Neural crest cell (in vitro differentiated cells): ENCODE data around the gene NDRG2. TPM values are rescaled to one million over a fixed set of nuclear protein-coding genes. Genes with fewer than 3 reads are reported as not detected.
"Not testable (repeated sequence)": the region's sequence is repeated elsewhere in the genome, so short reads cannot be mapped to it uniquely, and the experiment has no call there.

Source experiments
- DNase-seq: peaks from one replicate; pipeline ENCODE4 v3.0.0; 2021; ENCODE audit warnings: low read depth, mixed read lengths, low spot score
- H3K27ac Mint-ChIP-seq: one replicate; pipeline ENCODE4 v1.8.0; 2021; ENCODE audit warnings: mild to moderate bottlenecking, mixed read lengths; ENCODE audit not compliant: unreplicated experiment
- H3K27me3 Mint-ChIP-seq: 2 replicates; pipeline ENCODE4 v1.8.0; 2021; ENCODE audit warnings: low read depth, mild to moderate bottlenecking, mixed read lengths
- H3K36me3 Mint-ChIP-seq: 2 replicates; pipeline ENCODE4 v1.8.0; 2021; ENCODE audit warnings: low read depth, mild to moderate bottlenecking, mixed read lengths
- H3K4me1 Mint-ChIP-seq: 2 replicates; pipeline ENCODE4 v1.8.0; 2021; ENCODE audit warnings: mixed read lengths
- H3K4me3 Mint-ChIP-seq: one replicate; pipeline ENCODE4 v1.8.0; 2021; ENCODE audit warnings: mild to moderate bottlenecking, mixed read lengths
- H3K9me3 Mint-ChIP-seq: 2 replicates; pipeline ENCODE4 v1.8.0; 2021; ENCODE audit warnings: mixed read lengths
- total RNA-seq: library from RNA; stranded (reverse); gene quantifications from 2 replicates; pipeline ENCODE4 v1.2.1, GENCODE V29; 2021
- TF ChIP-seq, protein P1 (sequence below): fragments of 200-600 bp; sonication (generic); conservative IDR thresholded peaks from 2 replicates; pipeline ENCODE4 v1.5.0; 2021; ENCODE audit warnings: antibody characterized with exemption, mild to moderate bottlenecking

The NDRG2 gene
- total RNA-seq, 1 donor from 2014 or later = 17.4 TPM

DNA sequence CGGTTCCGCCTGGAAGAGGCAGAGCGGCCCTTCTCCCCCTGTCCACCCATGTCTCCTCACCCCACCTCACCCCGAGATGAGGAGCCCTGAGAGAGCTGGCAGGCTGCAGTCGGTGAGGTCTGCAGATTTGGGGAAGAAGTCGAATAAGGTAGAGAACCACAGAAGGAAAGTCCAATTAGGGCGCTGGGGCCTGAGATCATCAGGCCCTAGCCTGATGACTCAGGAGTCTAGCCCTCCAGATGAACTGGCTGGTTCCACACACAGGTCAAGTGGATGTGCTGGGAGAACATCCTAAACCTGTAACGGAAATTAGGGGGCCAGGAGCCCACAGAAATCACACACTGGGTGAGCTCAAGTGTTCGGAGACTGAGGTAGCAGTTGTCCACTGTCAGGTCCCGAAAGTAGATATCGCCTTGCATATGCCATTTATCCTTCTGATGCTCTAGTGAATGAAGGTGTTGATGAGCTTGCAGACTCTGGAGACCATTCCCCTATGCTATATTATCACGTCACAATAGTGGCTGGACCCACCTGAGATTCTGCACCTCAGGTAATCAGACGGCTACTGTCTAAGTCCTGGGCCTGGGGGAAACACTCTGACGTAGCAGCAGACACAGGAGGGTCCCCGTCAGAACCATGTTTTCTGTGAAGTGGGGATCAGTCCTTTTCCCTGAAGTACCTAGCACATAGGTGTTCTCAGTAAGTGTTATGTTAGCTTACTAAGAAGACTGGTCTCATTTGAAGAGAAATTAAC lies 36.0 kb downstream of the NDRG2 start:
- TF ChIP-seq, protein P1, sequence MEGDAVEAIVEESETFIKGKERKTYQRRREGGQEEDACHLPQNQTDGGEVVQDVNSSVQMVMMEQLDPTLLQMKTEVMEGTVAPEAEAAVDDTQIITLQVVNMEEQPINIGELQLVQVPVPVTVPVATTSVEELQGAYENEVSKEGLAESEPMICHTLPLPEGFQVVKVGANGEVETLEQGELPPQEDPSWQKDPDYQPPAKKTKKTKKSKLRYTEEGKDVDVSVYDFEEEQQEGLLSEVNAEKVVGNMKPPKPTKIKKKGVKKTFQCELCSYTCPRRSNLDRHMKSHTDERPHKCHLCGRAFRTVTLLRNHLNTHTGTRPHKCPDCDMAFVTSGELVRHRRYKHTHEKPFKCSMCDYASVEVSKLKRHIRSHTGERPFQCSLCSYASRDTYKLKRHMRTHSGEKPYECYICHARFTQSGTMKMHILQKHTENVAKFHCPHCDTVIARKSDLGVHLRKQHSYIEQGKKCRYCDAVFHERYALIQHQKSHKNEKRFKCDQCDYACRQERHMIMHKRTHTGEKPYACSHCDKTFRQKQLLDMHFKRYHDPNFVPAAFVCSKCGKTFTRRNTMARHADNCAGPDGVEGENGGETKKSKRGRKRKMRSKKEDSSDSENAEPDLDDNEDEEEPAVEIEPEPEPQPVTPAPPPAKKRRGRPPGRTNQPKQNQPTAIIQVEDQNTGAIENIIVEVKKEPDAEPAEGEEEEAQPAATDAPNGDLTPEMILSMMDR = no peak
- Mint-ChIP-seq H3K36me3 (peaks cover 6% of the 10 kb centered on the region), H3K4me1 (peaks cover 26% of the 10 kb centered on the region), H3K27ac (no peak overlapping the region), H3K27me3 (peaks cover 16% of the 10 kb centered on the region), H3K4me3 (peak overlapping the region; percentile 75), H3K9me3 (no peaks in the 10 kb centered on the region)
- no peak for DNase-seq

DNA sequence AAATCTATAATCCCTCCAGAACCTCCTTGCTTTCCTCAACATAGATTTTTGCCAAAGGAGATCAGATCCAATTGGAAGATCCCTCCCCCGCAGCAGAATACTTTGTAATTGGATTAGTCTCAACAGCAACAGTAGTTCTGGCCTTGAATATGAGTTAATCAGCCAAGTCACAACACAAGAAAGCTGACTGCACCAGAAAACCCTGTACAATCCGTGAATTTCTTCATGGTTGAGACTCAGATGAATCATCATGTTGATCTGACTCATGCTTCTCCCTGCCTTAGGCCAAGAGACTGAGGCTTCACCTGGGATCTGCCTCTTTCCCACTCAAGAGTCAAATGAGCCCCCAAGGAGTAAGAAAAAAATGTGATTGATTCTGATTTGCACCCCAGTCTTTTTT lies 38.0 kb downstream of the NDRG2 start:
- Mint-ChIP-seq H3K4me3 (no peak overlapping the region), H3K4me1 (peaks cover 23% of the 10 kb centered on the region), H3K27me3 (peaks cover 28% of the 10 kb centered on the region), H3K9me3 (no peaks in the 10 kb centered on the region), H3K27ac (no peak overlapping the region), H3K36me3 (peaks cover 2% of the 10 kb centered on the region)
- DNase-seq = no peak
- TF ChIP-seq, protein P1 = no peak

DNA sequence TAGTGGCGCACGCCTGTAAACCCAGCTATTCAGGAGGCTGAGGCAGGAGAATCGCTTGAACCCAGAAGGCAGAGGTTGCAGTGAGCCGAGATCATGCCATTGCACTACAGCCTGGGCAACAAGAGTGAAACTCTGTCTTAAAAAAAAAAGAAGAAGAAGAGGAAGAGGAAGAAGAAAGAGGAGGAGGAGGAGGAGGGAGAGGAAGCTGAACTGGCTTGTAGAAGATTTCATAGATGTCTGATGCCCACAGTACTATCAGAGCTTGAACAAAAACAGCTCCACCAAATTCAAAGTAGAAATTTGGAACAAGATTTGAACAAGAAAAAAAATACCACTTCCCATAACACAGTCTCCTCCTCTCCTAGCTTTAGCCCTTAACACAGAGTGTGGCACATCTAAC lies 39.2 kb downstream of the NDRG2 start:
- not testable (repeated sequence) for H3K4me3 Mint-ChIP-seq, DNase-seq, H3K36me3 Mint-ChIP-seq, H3K27ac Mint-ChIP-seq, H3K9me3 Mint-ChIP-seq
- Mint-ChIP-seq H3K27me3 (peaks cover 28% of the 10 kb centered on the region), H3K4me1 (peaks cover 12% of the 10 kb centered on the region)

GRCh38 chr14:20982646-20983369 lies 42.1 kb downstream of the NDRG2 start:
- H3K4me1 Mint-ChIP-seq = no peaks in the 10 kb centered on the region
- no peaks in the 10 kb centered on the region for H3K36me3 Mint-ChIP-seq
- H3K4me3 Mint-ChIP-seq = no peak overlapping the region
- peaks cover 29% of the 10 kb centered on the region for H3K27me3 Mint-ChIP-seq
- H3K9me3 Mint-ChIP-seq = no peaks in the 10 kb centered on the region
- TF ChIP-seq, protein P1 = no peak
- no peak overlapping the region for H3K27ac Mint-ChIP-seq
- DNase-seq = no peak

DNA sequence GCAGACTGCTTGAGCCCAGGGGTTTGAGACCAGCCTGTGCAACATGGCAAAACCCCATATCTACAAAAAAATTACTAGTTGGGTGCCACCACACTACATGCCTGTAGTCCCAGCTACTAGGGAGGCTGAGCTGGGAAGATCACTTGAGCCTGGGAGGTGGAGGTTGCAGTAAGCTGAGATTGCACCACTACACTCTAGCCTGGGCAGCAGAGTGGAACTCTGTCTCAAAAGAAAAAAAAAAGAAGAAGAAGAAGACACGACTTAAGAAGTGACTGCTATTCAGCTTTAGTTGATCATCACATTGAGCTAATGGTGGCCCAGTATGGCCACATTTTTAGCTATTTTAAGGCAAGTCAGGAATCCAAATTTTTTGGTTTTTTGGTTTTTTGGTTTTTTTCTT lies 44.0 kb downstream of the NDRG2 start:
- H3K27ac Mint-ChIP-seq = no peak overlapping the region
- no peaks in the 10 kb centered on the region for H3K4me1 Mint-ChIP-seq
- TF ChIP-seq, protein P1 = no peak
- H3K27me3 Mint-ChIP-seq = peaks cover 23% of the 10 kb centered on the region
- H3K36me3 Mint-ChIP-seq = no peaks in the 10 kb centered on the region
- no peak overlapping the region for H3K4me3 Mint-ChIP-seq
- DNase-seq = no peak
- no peaks in the 10 kb centered on the region for H3K9me3 Mint-ChIP-seq

GRCh38 chr14:20978687-20979086 lies 46.2 kb downstream of the NDRG2 start:
- H3K27me3 Mint-ChIP-seq = peaks cover 15% of the 10 kb centered on the region
- no peaks in the 10 kb centered on the region for H3K36me3 Mint-ChIP-seq
- H3K4me3 Mint-ChIP-seq = no peak overlapping the region
- no peak for DNase-seq
- TF ChIP-seq, protein P1 = no peak
- no peak overlapping the region for H3K27ac Mint-ChIP-seq
- no peaks in the 10 kb centered on the region for H3K4me1 Mint-ChIP-seq
- no peaks in the 10 kb centered on the region for H3K9me3 Mint-ChIP-seq
